ENCODE data around the gene RAPGEFL1. TPM values are rescaled to one million over a fixed set of nuclear protein-coding genes. Genes with fewer than 3 reads are reported as not detected.
"Not testable (repeated sequence)": the region's sequence is repeated elsewhere in the genome, so short reads cannot be mapped to it uniquely, and the experiment has no call there.

Gene RAPGEFL1
- total and polyA plus RNA-seq, 2 donors (not counting 3 experiments of a cell fraction or from before 2014, with no cell fraction given), result 8.6 to 11.8 TPM

DNA sequence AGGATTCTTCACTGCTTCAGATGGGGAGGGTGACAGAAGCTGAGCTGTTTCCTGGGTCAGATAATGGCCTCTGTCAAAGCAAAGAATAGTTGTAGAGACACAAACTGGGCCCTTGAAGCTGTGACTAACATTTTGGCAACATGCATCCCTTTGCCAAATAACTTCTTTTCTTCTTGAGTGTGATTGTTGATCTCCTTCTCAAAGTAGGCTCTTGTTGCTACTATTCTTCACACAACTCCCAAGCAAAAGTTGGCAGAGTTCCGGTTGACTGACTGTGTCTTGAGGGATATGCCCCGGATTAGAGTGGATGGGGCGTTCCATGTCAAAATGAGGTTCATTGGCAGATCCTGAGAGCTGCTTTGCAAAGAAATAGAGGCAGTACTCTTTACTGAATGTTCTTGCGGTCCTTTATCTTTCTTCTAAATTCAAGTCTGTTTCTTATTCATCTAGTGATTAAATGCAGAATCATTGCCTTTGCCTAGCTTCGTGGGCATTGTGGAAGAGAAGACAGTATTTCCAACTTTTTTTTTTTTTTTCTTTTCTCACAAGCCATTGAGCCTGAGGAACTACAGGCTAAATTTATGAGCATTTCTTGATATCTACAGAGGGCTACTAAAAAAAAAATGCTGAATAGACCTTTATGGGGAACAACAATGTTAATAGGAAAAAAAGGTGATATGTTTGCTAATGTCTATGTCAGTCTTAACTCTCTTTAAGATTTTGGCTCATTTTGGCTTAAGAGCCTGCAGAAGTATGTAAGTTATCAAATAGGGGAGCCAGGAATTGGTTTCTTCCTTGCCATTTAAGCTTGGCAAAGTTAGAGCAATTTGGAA is 47.7 kb downstream of the RAPGEFL1 start:
- Histone ChIP-seq H3K4me2 (ENCODE audit: insufficient read depth, low read length) (no peak overlapping the region), H2AFZ (ENCODE audit: low read depth, low read length) (no peak overlapping the region), H3K27me3 (ENCODE audit: control insufficient read depth in 2 of 2, insufficient read depth in 2 of 2, low read length in 2 of 2) (no peaks in the 10 kb centered on the region), H3K9me1 (replicated peaks; ENCODE audit: control insufficient read depth, extremely low read depth, insufficient read depth, low read length) (no peaks in the 10 kb centered on the region), H3K79me2 (ENCODE audit: control insufficient read depth, insufficient read depth, low read length) (peaks cover 56% of the 10 kb centered on the region), H3K4me1 (ENCODE audit: control insufficient read depth, extremely low read depth, insufficient read depth, low read length) (peaks cover 2% of the 10 kb centered on the region), H3K9ac (replicated peaks; ENCODE audit: extremely low read depth, insufficient read depth, low read length) (no peak overlapping the region), H4K20me1 (replicated peaks; ENCODE audit: control insufficient read depth, extremely low read depth, insufficient read depth, low read length) (no peaks in the 10 kb centered on the region), H3K9me3 (replicated peaks; ENCODE audit: control insufficient read depth, insufficient read depth, low read length) (no peaks in the 10 kb centered on the region), H3K36me3 (ENCODE audit: control insufficient read depth in 2 of 2, extremely low read depth in 1 of 2, insufficient read depth in 2 of 2, low read length in 2 of 2) (no peaks in the 10 kb centered on the region), H3K4me3 (replicated peaks in 1 of 3; ENCODE audit: insufficient read depth in 1 of 3, low read depth in 1 of 3, low read length in 3 of 3) (no peak overlapping the region), H3K27ac (ENCODE audit: insufficient read depth, low read depth, low read length) (no peak overlapping the region)
- FAIRE-seq, result no peak
- BruUV-seq (replicated peaks), result no TSS peak
- DNase-seq (ENCODE audit: low read depth, low spot score), result no peak
- dilution Hi-C loops (cut with MboI; ENCODE audit: extremely low pct_ligation_motif_present, low sequenced_read_pairs), result no loop called here
- intact Hi-C loops (cut with micrococcal nuclease), result no loop called here
- no peak for TF ChIP-seq MAX (IDR thresholded peaks at IDR 0.05; ENCODE audit: insufficient read depth, insufficient read length)
- TF ChIP-seq MYC (IDR thresholded peaks at IDR 0.05; ENCODE audit: low read depth, low read length), result no peak
- TF ChIP-seq GATA2 (IDR thresholded peaks at IDR 0.05; ENCODE audit: insufficient read depth, insufficient read length, low read depth, low read length), result no peak
- TF ChIP-seq JUN (IDR thresholded peaks at IDR 0.05; ENCODE audit: borderline replicate concordance, insufficient read depth, insufficient read length, low read depth), result no peak
- TF ChIP-seq POLR2A (IDR thresholded peaks at IDR 0.05; ENCODE audit: low read depth, low read length), result no peak
- TF ChIP-seq EZH2 (IDR thresholded peaks at IDR 0.05; ENCODE audit: borderline replicate concordance, low read depth, low read length, severe bottlenecking), result no peak
- TF ChIP-seq, protein P1, sequence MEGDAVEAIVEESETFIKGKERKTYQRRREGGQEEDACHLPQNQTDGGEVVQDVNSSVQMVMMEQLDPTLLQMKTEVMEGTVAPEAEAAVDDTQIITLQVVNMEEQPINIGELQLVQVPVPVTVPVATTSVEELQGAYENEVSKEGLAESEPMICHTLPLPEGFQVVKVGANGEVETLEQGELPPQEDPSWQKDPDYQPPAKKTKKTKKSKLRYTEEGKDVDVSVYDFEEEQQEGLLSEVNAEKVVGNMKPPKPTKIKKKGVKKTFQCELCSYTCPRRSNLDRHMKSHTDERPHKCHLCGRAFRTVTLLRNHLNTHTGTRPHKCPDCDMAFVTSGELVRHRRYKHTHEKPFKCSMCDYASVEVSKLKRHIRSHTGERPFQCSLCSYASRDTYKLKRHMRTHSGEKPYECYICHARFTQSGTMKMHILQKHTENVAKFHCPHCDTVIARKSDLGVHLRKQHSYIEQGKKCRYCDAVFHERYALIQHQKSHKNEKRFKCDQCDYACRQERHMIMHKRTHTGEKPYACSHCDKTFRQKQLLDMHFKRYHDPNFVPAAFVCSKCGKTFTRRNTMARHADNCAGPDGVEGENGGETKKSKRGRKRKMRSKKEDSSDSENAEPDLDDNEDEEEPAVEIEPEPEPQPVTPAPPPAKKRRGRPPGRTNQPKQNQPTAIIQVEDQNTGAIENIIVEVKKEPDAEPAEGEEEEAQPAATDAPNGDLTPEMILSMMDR (IDR thresholded peaks at IDR 0.05; ENCODE audit: extremely low read depth in 1 of 2, insufficient read depth in 1 of 2, low read depth in 1 of 2, low read length in 2 of 2), result no peak
- TF ChIP-seq POLR2AphosphoS5 (IDR thresholded peaks at IDR 0.05; ENCODE audit: insufficient read depth, low read depth, low read length), result no peak
- no peak for TF ChIP-seq FOS (IDR thresholded peaks at IDR 0.05; ENCODE audit: borderline replicate concordance, insufficient read depth, low read length)
- POLR2A ChIA-PET, result no interaction called here
- CTCF ChIA-PET, result interaction anchor here (0.5 to 1.0 kb wide), 2 partner anchors 21 to 23 kb away, joined by 3 read pairs; no protein-coding TSS in a partner anchor

- H3K9me1 ChIP-seq (replicated peaks; ENCODE audit: control insufficient read depth, extremely low read depth, insufficient read depth, low read length); H3K9me3 ChIP-seq (replicated peaks; ENCODE audit: control insufficient read depth, insufficient read depth, low read length); H3K27me3 ChIP-seq (ENCODE audit: control insufficient read depth in 2 of 2, insufficient read depth in 2 of 2, low read length in 2 of 2); H3K27ac ChIP-seq (ENCODE audit: insufficient read depth, low read depth, low read length); FAIRE-seq; DNase-seq (ENCODE audit: low read depth, low spot score); intact Hi-C loops (cut with micrococcal nuclease); H4K20me1 ChIP-seq (replicated peaks; ENCODE audit: control insufficient read depth, extremely low read depth, insufficient read depth, low read length); H3K4me3 ChIP-seq (replicated peaks in 1 of 3; ENCODE audit: insufficient read depth in 1 of 3, low read depth in 1 of 3, low read length in 3 of 3); H2AFZ ChIP-seq (ENCODE audit: low read depth, low read length); dilution Hi-C loops (cut with MboI; ENCODE audit: extremely low pct_ligation_motif_present, low sequenced_read_pairs); H3K4me2 ChIP-seq (ENCODE audit: insufficient read depth, low read length); BruUV-seq (replicated peaks); H3K4me1 ChIP-seq (ENCODE audit: control insufficient read depth, extremely low read depth, insufficient read depth, low read length); H3K36me3 ChIP-seq (ENCODE audit: control insufficient read depth in 2 of 2, extremely low read depth in 1 of 2, insufficient read depth in 2 of 2, low read length in 2 of 2); POLR2A ChIA-PET; H3K9ac ChIP-seq (replicated peaks; ENCODE audit: extremely low read depth, insufficient read depth, low read length): not testable (repeated sequence)
- CTCF ChIA-PET, result interaction anchor here (0.8 kb wide), 1 partner anchor 13 kb away, joined by 3 read pairs; no protein-coding TSS in a partner anchor
- H3K79me2 ChIP-seq (ENCODE audit: control insufficient read depth, insufficient read depth, low read length), result peaks cover 49% of the 10 kb centered on the region
Measured at GRCh38 chr17:40229146-40229545, 51.9 kb downstream of the RAPGEFL1 start.

Measured in endothelial cell of umbilical vein (primary cell).